H9 (cell line): ENCODE measurements around the gene CACNA2D4. TPM values are rescaled to one million over a fixed set of nuclear protein-coding genes. Genes with fewer than 3 reads are reported as not detected.
A peak's percentile ranks its signal among the peaks of the same experiment; 100 is the strongest.

ENCODE experiments used
- DNase-seq: peaks from one replicate; pipeline ENCODE4 v3.0.0-alpha.2; 2017
- H2AFZ ChIP-seq: one replicate; pipeline ENCODE4 v1.6.1; 2013; ENCODE audit warnings: mild to moderate bottlenecking, low read length, control low read depth, moderate library complexity
- H2AK5ac ChIP-seq: 2 replicates; pipeline ENCODE4 v1.6.1; 2013; ENCODE audit warnings: low read length, control low read depth, mixed read lengths; ENCODE audit not compliant: insufficient read length
- H2BK120ac ChIP-seq: one replicate; pipeline ENCODE4 v1.6.1; 2013; ENCODE audit warnings: low read depth, mild to moderate bottlenecking, low read length, control low read depth, inconsistent platforms; ENCODE audit not compliant: poor library complexity, severe bottlenecking
- H2BK12ac ChIP-seq: 2 replicates; pipeline ENCODE4 v1.6.1; 2013; ENCODE audit warnings: low read length, control low read depth, mixed read lengths, low read depth; ENCODE audit not compliant: insufficient read length
- H2BK15ac ChIP-seq: 2 replicates; pipeline ENCODE4 v1.6.1; 2013; ENCODE audit warnings: low read depth, low read length, control low read depth
- H2BK20ac ChIP-seq: one replicate; pipeline ENCODE4 v1.6.1; 2013; ENCODE audit warnings: low read depth, mild to moderate bottlenecking, low read length, control low read depth, inconsistent platforms; ENCODE audit not compliant: poor library complexity, severe bottlenecking
- H2BK5ac ChIP-seq: 2 replicates; pipeline ENCODE4 v1.6.1; 2013; ENCODE audit warnings: low read length, control low read depth, mixed read lengths; ENCODE audit not compliant: insufficient read length
- H3K14ac ChIP-seq: 2 replicates; pipeline ENCODE4 v1.6.1; 2013; ENCODE audit warnings: low read length, control low read depth; ENCODE audit not compliant: insufficient read depth
- H3K18ac ChIP-seq: 2 replicates; pipeline ENCODE4 v1.6.1; 2013; ENCODE audit warnings: low read depth, mild to moderate bottlenecking, mixed read lengths, low read length, control low read depth; ENCODE audit not compliant: insufficient read length
- H3K23ac ChIP-seq: 2 replicates; pipeline ENCODE4 v1.6.1; 2013; ENCODE audit warnings: low read length, control low read depth, mixed read lengths, low read depth; ENCODE audit not compliant: insufficient read length
- H3K23me2 ChIP-seq: 2 replicates; pipeline ENCODE4 v1.6.1; 2013; ENCODE audit warnings: low read depth, mild to moderate bottlenecking, mixed read lengths, low read length, control low read depth; ENCODE audit not compliant: insufficient read length, poor library complexity, severe bottlenecking
- H3K27ac ChIP-seq: 2 replicates; pipeline ENCODE4 v1.5.1; 2013; ENCODE audit warnings: low read length, control low read depth, mixed read lengths, low read depth; ENCODE audit not compliant: insufficient read length
- H3K27me3 ChIP-seq: 2 replicates; pipeline ENCODE4 v1.6.1; 2013; ENCODE audit warnings: low read length, control low read depth, inconsistent platforms; ENCODE audit not compliant: insufficient read depth
- H3K4ac ChIP-seq: 2 replicates; pipeline ENCODE4 v1.6.1; 2013; ENCODE audit warnings: low read depth, mild to moderate bottlenecking, control low read depth, inconsistent platforms, low read length, moderate library complexity
- H3K4me1 ChIP-seq: 2 replicates; pipeline ENCODE4 v1.6.1; 2013; ENCODE audit warnings: low read length, control low read depth, inconsistent platforms; ENCODE audit not compliant: insufficient read depth
- H3K4me2 ChIP-seq: 2 replicates; pipeline ENCODE4 v1.6.1; 2013; ENCODE audit warnings: low read length, control low read depth, mixed read lengths; ENCODE audit not compliant: insufficient read length, insufficient read depth
- H3K56ac ChIP-seq: 2 replicates; pipeline ENCODE4 v1.6.1; 2013; ENCODE audit warnings: low read depth, mild to moderate bottlenecking, mixed read lengths, low read length, control low read depth; ENCODE audit not compliant: insufficient read length
- H3K79me1 ChIP-seq: 2 replicates; pipeline ENCODE4 v1.6.1; 2013; ENCODE audit warnings: low read depth, mild to moderate bottlenecking, moderate library complexity, low read length, control low read depth, inconsistent platforms; ENCODE audit not compliant: insufficient read depth, poor library complexity, severe bottlenecking
- H3K79me2 ChIP-seq: 2 replicates; pipeline ENCODE4 v1.6.1; 2013; ENCODE audit warnings: low read length, control low read depth, inconsistent platforms; ENCODE audit not compliant: insufficient read depth
- H3K9ac ChIP-seq: 2 replicates; pipeline ENCODE4 v1.6.1; 2013; ENCODE audit warnings: low read length, control low read depth, mixed read lengths; ENCODE audit not compliant: insufficient read length; ENCODE audit errors: extremely low read depth
- H3K9me3 ChIP-seq: one replicate; pipeline ENCODE4 v1.6.1; 2013; ENCODE audit warnings: low read depth, low read length, inconsistent platforms; ENCODE audit not compliant: control insufficient read depth
- H3T11ph ChIP-seq: one replicate; pipeline ENCODE4 v1.6.1; 2013; ENCODE audit warnings: mild to moderate bottlenecking, low read length, control low read depth, inconsistent platforms
- H4K20me1 ChIP-seq: one replicate; pipeline ENCODE4 v1.6.1; 2013; ENCODE audit not compliant: control insufficient read depth, insufficient read length, insufficient read depth
- H4K5ac ChIP-seq: 2 replicates; pipeline ENCODE4 v1.6.1; 2013; ENCODE audit warnings: low read depth, mild to moderate bottlenecking, mixed read lengths, low read length, control low read depth; ENCODE audit not compliant: insufficient read length
- H4K8ac ChIP-seq: replicated peaks from 2 replicates; pipeline ENCODE4 v1.6.1; 2013; ENCODE audit warnings: low read length, control low read depth, mixed read lengths, low read depth; ENCODE audit not compliant: insufficient read length
- H4K91ac ChIP-seq: 2 replicates; pipeline ENCODE4 v1.6.1; 2013; ENCODE audit warnings: low read depth, mild to moderate bottlenecking, moderate library complexity, mixed read lengths, low read length, control low read depth; ENCODE audit not compliant: insufficient read length
- H3K27ac Mint-ChIP-seq, 3 experiments: 2 replicates in 2 of 3; 3 replicates in 1 of 3; pipeline ENCODE4 v1.8.0; 2020 to 2021; ENCODE audit warnings: mixed read lengths in 3 of 3, mild to moderate bottlenecking in 1 of 3, moderate library complexity in 1 of 3
- H3K27me3 Mint-ChIP-seq: 2 replicates; pipeline ENCODE4 v1.8.0; 2021; ENCODE audit warnings: low read depth, mild to moderate bottlenecking, moderate library complexity, mixed read lengths
- H3K36me3 Mint-ChIP-seq, 3 experiments: 2 replicates in 2 of 3; 3 replicates in 1 of 3; pipeline ENCODE4 v1.8.0; 2020 to 2021; ENCODE audit warnings: low read depth in 3 of 3, mixed read lengths in 3 of 3; ENCODE audit not compliant: insufficient read depth in 1 of 3
- H3K4me1 Mint-ChIP-seq, 2 experiments: 2 replicates each; pipeline ENCODE4 v1.8.0; 2020; ENCODE audit warnings: mixed read lengths in 2 of 2
- H3K4me3 Mint-ChIP-seq, 2 experiments: 2 replicates in 1 of 2; 3 replicates in 1 of 2; pipeline ENCODE4 v1.8.0; 2020 to 2021; ENCODE audit warnings: mild to moderate bottlenecking in 2 of 2, mixed read lengths in 2 of 2, moderate library complexity in 1 of 2
- H3K9me3 Mint-ChIP-seq, 2 experiments: 2 replicates in 1 of 2; 3 replicates in 1 of 2; pipeline ENCODE4 v1.8.0; 2020; ENCODE audit warnings: mild to moderate bottlenecking in 2 of 2, mixed read lengths in 2 of 2, moderate library complexity in 1 of 2
- CTCF ChIP-seq: fragments of 200-600 bp; sonication (generic); conservative IDR thresholded peaks from 3 replicates; pipeline ENCODE4 v1.8.0; 2021; ENCODE audit warnings: antibody characterized with exemption, mild to moderate bottlenecking
- WGBS: extraction: QIAGEN DNeasy Blood & Tissue Kit; methylation state at CpG from one replicate; pipeline ENCODE4 v1.1.7; 2013; ENCODE audit warnings: missing lambda C conversion rate, low lambda C conversion rate, mixed read lengths; ENCODE audit not compliant: insufficient read length; ENCODE audit errors: extremely low coverage; 5-methylcytosine and 5-hydroxymethylcytosine counted together
- total RNA-seq: library from RNA; stranded (reverse); gene quantifications from 2 replicates; pipeline ENCODE4 v1.2.1, GENCODE V29; 2021

Gene CACNA2D4
- total RNA-seq, 1 experiment from 2014 or later: 0.79 TPM

DNA sequence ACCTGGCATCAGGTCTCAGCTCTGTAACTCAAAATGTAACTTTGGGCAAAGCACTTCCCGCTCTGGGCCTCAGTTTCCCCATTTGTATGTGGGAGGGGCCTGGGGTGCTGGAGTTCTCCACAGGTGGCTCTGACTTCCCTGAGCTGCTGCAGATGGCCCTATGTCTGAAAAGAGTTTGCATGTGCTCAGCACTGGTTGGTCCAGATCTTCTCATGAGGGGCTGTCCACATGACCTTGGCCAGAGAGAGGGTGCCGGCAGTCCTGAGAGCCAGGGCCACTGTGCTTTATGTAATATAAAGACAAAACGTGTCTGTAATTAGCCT, 7.2 kb upstream of the CACNA2D4 start:
- no peak overlapping the region for H3K23ac ChIP-seq
- H3K56ac ChIP-seq: no peak overlapping the region
- no peak overlapping the region for H3K4ac ChIP-seq
- Mint-ChIP-seq H3K9me3 (no peaks in the 10 kb centered on the region), H3K27ac (no peak overlapping the region), H3K4me3 (no peak overlapping the region), H3K4me1 (peaks cover 2 to 8% of the 10 kb centered on the region in 2 experiments; a peak in 1 of 4 replicates), H3K27me3 (peaks cover 4% of the 10 kb centered on the region), H3K36me3 (no peaks in the 10 kb centered on the region; a peak in 1 of 7 replicates)
- no peak overlapping the region for H3K4me2 ChIP-seq
- H3K23me2 ChIP-seq: no peaks in the 10 kb centered on the region
- H2BK120ac ChIP-seq: no peak overlapping the region
- no peak overlapping the region for H3K9ac ChIP-seq
- H3K79me2 ChIP-seq: no peaks in the 10 kb centered on the region
- H2AFZ ChIP-seq: no peak overlapping the region
- H3K4me1 ChIP-seq: no peaks in the 10 kb centered on the region
- H4K5ac ChIP-seq: no peak overlapping the region
- H3K18ac ChIP-seq: no peak overlapping the region
- no peak overlapping the region for H2BK12ac ChIP-seq
- no peak overlapping the region for H2AK5ac ChIP-seq
- peak; percentile 18 for DNase-seq
- no peaks in the 10 kb centered on the region for H3K27me3 ChIP-seq
- no peaks in the 10 kb centered on the region for H4K20me1 ChIP-seq
- H3K27ac ChIP-seq: no peak overlapping the region
- H2BK15ac ChIP-seq: no peak overlapping the region
- H3K79me1 ChIP-seq: no peaks in the 10 kb centered on the region
- no peak overlapping the region for H2BK20ac ChIP-seq
- no CpG with 5 or more reads among the region's 3 CpGs for WGBS
- H2BK5ac ChIP-seq: no peak overlapping the region
- no peak overlapping the region for H3T11ph ChIP-seq
- H3K9me3 ChIP-seq: no peaks in the 10 kb centered on the region
- H3K14ac ChIP-seq: no peak overlapping the region
- H4K91ac ChIP-seq: no peak overlapping the region
- no peak overlapping the region for H4K8ac ChIP-seq
- no peak for TF ChIP-seq CTCF
